Left renal cortex interstitium (tissue), 4 donors: Measurements from ENCODE around the gene CAMK2N2. TPM values are rescaled to one million over a fixed set of nuclear protein-coding genes. Genes with fewer than 3 reads are reported as not detected.

Experiments
- DNase-seq, 4 donors: peaks; one replicate each; pipeline ENCODE4 v3.0.0-alpha.2; 2013; ENCODE audit warnings: low read depth in 4 of 4, low spot score in 2 of 4, missing footprints in 1 of 4
- polyA plus RNA-seq, 4 donors: library from polyadenylated mRNA; unstranded; fragments of 120-200 nt; gene quantifications; one replicate each; pipeline ENCODE4 v1.2.1, GENCODE V29; 2013; ENCODE audit not compliant: insufficient read length in 4 of 4

CAMK2N2 gene
- polyA plus RNA-seq, 4 donors = 0.13 to 0.36 (median 0.22) TPM

DNA sequence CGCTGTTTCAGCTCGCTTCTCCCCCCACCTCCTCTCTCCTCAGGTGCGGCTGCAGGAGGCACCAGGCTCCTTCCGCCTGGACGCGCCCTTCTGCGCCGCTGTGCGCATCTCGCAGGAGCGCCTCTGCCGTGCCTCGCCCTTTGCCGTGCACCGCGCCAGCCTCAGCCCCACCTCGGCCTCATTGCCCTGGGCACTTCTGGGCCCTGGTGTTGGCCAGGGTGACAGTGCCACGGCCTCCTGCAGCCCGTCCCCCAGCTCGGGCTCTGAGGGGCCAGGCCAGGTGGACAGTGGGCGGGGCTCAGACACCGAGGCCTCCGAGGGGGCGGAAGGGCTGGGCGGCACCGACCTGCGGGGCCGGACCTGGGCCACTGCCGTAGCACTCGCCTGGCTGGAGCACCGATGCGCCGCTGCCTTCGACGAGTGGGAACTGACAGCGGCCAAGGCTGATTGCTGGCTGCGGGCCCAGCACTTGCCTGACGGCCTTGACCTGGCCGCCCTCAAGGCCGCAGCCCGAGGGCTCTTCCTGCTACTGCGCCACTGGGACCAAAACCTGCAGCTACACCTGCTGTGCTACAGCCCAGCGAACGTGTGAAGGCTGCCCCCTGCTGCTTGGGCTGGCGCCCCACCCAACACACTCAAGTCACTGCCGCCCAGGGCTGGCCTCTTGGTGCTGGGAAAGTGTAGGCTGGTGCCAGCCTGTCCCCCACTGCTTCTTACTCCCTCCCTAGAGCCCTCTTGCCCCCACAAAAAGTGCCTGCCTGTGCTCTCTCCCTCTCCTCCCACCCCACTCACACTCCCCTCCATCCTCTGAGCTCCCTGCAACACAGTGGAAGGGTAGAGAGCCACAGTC, 19.7 kb downstream of the CAMK2N2 start:
- no peak for DNase-seq

DNA sequence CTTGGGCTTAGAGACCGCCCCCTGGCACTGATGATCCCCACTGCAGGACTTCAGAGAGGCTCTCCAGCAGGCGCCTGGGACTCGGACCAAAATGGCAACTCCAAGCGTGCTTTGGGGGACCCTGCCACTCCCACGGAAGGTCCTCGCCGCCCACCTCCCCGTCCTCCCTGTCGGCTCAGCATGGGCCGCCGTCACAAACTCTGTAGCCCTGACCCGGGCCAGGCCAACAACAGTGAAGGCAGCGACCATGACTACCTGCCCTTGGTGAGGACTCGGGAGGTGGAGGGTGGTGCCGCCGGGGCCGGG, 20.3 kb downstream of the CAMK2N2 start:
- DNase-seq = no peak

DNA sequence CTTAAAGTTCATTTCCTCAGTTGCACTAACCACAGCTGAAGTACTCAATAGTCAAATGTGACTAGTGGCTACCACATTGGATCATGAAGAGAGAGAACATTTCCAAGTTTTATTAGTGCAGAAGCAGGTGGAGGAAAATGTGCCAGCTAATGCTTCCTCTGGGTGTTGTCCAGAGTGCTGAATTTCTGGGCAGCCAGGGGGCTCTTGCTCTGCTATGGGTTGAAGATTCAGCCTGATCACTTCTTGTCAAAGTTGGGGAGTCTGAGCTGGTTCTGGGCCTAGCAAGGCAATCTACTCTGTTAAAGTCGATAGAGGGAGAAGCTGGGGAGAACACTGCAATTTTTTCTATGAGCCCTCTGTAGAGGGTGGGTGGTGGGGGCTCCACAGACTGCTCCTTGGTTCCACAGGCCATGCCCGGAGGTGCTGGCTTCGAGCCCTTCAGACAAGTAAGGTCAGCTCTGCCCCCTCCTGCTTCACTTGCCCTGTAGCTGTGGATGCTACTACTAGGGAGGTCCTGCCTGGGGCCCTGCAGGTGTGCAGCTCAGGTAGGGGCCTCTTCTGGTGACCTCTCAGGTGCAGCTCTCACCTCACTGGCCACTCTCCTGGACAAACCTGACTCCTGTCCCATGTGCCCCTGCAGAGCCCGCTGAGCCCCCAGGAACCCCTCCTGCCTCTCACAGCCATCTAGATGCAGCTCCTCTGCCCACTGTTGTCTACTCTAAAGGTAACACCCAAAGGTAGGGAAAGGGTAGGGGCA, 20.8 kb downstream of the CAMK2N2 start:
- DNase-seq = no peak

DNA sequence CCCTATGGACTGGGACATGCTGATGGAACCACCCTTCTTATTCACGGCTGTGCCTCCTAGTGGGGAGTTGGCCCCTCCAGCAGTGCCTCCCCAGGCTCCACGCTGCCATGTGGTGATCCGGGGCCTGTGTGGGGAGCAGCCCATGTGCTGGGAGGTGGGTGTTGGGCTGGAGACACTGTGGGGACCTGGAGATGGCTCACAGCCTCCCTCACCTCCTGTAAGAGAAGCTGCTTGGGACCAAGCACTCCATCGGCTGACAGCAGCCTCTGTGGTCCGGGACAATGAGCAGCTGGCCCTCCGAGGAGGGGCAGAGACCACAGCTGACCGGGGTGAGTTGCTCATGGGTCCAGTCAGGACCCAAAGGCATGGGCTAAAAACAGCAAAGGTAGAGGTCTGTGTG, 21.6 kb downstream of the CAMK2N2 start:
- no peak for DNase-seq

DNA sequence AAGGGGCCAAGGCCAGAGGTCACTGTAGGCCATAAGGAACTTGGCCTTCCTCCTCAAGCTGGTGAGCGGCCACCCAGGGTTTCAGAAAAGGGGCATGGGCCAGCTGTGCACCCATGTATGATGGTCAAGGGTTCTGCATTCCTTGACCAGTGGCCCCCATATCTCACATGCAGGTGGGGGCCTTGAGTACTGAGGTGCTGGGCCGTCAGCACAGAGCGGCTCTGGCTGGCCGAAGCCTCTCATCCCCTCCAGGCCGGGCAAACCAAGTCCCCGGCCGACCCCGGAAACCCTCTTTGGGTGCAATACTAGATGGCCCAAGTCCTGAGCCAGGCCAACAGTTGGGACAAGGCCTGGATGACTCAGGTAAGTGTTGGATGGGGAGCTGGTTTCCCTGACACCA, 22.1 kb downstream of the CAMK2N2 start:
- DNase-seq = no peak

DNA sequence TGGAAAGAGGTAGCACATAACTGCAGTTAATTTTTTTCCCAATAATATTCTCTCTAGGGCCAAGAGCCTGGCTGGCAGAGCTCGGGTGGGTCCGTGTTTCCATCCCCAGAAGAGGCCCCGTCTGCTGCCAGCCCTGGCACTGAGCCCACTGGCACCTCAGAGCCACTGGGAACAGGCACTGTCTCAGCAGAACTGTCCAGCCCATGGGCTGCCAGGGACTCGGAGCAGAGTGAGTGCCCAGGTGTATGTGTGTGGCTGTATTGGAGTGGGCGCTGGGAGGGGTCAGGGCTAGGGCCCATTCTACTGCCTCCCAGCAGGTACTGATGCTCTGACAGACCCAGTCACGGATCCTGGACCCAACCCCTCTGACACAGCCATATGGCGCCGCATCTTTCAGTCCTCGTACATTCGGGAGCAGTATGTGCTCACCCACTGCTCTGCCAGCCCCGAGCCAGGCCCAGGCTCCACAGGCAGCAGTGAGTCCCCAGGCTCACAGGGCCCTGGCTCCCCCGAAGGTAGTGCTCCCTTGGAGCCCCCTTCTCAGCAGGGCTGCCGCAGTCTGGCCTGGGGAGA, 23.0 kb downstream of the CAMK2N2 start:
- no peak for DNase-seq

DNA sequence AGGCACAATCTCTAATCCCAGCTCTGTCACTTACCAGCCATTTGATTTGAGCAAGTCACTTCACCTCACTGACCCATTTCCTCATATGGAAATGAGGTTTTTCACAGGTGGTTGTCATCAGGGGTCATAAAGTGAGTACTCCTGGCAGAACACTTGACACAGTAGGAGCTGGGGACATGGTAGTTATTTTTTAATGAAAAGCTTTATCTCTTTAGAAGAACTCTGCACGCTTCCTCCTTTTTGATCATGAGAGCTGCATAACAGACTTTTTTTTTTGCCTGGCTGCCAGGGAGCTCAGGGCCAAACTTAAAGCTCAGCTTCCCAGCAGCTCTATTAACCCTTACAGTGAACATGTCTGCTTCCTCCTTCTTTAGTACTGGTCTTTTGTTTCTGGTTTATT, 23.5 kb downstream of the CAMK2N2 start:
- no peak for DNase-seq

DNA sequence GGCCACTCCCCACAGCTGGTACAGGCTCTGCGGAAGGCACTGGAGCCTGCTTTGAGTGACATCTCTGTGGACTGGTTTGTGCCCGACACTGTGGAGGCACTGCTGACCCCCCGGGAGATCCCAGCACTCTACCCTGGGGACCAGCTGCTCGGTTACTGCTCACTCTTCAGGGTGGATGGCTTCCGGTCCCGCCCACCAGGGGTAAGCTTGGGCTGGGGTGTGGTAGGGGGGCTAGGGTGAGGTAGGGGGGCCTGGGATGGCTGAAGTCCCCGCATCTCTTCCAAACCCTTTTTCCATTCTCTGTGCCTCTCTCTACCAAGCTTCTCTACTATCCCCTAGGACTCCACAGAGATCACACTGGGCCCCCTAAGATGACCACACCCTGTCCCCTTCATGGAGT, 24.1 kb downstream of the CAMK2N2 start:
- DNase-seq = no peak

DNA sequence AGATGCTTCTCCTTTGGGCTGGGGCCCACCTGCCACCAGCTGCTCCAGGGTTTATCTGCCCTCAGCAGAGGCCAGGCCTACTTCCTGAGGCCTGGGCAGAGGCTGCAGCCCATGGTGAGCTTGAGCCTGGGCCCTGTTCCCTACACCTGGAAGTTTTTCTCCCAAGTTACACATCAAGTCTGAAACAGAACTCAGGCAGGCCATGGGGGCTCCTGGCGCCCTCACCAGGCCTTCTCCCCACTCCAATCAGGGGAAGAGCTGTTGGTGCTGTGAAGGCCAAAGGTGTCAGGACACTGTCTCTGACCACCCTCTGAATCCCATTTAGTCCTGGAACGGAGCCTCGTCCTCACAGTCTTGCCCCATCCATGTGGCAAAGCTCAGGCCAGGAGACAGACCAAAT, 24.7 kb downstream of the CAMK2N2 start:
- no peak for DNase-seq

DNA sequence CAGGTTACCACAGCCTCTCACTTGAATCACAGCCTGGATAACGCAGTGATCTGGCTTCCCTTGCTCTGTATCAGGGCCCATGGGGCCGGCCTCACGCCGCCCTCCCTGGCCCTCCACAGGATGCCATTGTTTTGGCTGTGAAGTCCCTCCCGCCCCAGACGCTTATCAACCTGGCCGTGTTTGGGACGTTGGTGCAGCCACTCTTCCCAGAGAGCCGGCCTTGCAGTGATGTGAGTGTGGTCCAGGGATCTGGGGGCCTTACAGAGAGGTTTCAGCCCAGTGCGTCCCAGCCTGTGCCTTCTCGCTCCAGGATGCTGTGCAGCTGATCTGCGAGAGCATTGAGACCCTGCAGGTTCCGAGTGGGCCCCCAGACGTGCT, 25.3 kb downstream of the CAMK2N2 start:
- DNase-seq = no peak

DNA sequence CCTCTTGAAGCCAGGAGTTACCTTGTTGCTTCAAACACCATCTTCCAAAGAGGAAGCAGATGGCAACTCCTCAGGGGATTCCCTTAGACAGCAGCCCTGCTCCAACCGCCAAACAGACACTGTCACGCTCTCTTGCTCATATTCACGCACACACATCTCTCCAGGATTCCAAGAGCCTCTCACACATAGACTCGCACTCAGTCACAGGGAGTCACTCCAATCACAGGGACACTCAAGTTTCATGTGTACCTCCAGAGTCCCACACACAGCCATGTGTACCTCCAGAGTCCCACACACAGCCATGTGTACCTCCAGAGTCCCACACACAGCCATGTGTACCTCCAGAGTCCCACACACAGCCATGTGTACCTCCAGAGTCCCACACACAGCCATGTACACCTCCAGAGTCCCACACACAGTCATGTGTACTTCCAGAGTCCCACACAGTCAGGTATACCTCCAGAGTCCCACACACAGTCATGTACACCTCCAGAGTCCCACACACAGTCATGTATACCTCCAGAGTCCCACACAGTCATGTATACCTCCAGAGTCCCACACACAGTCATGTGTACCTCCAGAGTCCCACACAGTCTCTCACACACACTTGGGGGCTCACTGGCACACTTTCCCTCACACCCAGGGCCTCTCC, 25.8 kb downstream of the CAMK2N2 start:
- no peak for DNase-seq

DNA sequence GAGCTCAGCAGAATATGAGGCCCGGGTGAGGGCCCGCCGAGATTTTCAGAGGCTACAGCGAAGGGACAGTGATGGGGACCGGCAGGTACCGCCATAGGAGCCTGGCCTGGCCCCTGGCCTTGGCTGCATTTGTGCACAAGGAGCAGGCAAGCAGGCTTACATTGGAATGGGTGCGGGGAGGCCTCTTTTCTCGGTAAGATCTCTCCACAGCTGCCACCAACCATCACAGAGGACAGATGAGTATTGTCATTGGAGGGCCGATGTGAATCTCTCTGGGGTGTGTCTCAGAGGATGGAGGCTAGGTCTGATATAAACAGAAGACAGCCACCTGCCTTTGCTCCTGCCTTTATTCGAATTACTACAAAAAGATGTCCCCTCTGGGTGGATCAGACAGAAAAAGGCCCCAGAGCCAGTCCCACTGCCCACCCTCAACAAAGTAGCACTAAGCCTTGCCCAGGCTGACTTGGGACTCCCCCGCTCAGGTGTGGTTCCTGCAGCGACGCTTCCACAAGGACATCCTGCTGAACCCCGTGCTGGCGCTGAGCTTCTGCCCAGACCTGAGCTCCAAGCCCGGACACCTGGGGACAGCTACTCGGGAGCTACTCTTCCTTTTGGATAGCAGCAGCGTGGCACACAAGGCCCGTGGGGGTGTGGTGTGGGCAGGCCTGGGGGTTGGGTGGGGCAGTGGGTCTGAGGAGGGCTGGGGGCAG, 26.5 kb downstream of the CAMK2N2 start:
- DNase-seq = no peak

DNA sequence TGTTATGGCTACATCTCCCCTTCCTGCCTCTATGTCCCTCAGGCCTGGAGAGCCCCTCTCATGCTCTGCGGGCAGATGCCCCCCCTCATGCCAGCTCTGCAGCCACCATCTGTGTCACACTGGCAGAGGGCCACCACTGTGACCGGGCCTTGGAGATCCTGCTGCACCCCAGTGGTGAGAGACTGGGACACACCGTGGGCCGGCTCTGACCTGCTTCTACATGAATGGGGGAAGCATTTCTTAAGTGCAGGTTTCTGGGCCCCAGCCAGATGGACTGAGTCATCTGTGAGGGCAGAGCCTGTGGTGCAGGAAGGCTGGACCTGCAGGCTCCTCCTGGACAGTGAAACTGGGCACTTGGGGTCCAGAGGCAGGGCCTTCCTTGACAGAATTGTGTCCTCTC, 27.1 kb downstream of the CAMK2N2 start:
- DNase-seq = no peak

DNA sequence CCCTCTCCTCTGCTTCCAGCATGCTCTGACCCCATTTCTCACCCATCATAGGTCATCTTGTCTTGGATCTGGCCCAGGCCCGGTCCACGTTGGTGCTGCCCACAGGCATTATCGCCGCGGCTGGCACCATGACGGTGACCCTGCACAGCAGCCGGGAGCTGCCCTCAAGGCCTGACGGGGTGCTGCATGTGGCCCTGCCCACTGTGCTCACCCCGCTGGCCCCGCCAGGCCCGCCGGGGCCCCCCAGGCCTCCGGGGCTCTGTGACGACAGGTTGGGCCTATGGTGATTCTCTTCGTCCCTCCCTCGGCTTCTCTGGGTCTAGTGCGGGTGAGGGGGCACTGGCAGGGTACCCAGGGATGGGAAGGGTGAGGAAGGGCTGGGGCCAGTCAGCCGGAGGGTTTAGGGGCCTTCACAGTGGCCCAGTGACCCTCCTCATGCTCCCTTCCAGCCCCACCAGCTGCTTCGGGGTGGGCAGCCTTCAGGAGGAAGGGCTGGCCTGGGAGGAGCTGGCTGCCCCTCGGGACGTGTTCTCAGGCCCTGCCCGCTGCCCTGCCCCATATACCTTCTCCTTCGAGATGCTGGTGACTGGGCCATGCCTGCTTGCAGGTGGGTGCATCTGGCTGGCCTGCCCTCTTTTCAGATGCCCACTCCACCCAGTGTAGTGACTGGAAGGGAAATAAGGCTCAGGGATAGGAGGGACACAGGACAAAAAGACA, 28.1 kb downstream of the CAMK2N2 start:
- DNase-seq = no peak

DNA sequence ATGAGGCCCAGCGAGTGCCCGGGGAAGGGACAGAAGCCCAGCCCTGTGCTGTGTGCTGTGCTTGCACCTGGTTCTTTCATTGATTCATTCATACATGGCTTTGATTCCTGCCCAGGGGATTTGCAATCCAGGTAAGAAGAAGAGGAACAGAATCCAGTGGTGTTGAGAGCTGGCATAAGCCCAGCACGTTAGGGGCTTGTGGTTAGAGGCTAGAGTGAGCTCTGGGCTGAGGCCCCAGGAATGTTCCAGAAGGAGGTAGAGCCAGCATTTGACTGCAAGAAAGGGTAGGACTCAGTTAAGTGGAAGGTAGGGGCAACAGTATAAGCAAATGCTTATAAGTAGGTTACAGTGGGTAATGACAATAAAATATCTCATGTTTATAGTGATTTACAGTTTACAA, 29.7 kb downstream of the CAMK2N2 start:
- no peak for DNase-seq

DNA sequence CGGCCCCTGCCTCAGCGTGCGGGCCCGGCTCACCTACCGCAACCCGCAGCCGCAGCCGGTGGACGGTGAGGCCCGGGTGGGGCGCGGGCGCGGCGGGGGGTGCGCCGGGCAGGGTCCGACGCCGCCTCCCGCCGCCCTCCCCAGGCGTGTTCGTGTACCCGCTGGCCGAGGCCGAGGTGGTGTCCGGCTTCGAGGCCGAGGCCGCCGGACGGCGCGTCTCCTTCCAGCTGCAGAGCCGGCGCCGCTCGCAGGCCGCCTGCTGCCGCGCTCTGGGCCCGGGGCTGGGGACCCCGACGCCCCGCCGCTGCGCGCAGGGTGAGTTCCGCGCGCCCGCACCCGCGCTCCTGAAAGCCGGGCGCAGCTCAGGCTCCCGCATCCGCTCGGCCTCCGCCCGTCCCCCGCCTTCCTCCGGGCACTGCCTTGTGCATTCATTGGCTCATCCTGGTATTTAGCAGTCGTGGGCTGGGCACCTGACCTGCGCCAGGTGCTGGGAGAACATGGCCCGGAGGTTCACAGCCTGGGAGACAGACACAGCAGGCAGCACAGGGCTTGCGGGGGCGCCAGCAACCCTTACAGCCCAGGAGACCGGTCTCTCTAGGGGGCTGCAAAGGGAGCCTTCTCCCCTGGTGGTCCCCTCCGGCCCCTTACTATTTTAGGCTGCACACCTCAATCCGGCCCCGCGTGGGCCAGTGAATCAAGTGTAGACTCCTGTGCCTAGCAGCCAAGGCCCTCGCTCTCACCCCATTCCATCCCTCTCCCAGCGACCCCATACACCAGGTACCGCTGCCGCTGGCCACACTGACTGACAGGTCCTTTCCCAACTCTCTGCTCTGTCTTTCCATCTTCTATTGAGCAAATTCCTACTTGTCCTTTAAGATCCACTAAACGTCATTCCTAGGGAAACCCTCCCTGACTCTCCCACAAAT, 30.5 kb downstream of the CAMK2N2 start:
- DNase-seq = no peak

DNA sequence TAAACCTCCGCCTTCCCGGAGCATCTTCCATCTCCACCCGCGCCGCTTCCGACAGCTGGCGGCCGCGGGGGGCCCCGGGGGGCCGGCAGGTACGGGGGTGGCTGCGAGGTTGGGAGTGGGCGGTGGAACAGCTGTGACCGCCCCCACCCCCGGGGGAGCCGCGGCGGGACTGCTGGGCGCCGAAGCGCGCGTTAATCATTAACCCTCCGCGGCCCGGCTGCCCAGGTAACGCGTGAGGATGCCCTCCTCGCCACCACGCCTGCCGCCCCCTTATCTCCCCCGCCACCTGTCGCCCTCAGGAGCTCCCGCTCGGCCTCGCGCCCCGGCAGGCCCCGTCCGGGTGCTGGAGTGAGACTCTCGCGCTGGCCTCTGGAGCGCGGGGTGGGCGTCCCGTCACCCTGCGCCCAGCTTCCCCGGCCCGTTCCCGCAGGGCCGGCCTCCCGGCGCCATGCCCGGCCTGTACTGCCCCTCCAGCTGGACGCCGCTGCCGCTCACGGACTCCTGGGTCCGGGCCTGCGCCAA, 31.2 kb downstream of the CAMK2N2 start:
- no peak for DNase-seq

DNA sequence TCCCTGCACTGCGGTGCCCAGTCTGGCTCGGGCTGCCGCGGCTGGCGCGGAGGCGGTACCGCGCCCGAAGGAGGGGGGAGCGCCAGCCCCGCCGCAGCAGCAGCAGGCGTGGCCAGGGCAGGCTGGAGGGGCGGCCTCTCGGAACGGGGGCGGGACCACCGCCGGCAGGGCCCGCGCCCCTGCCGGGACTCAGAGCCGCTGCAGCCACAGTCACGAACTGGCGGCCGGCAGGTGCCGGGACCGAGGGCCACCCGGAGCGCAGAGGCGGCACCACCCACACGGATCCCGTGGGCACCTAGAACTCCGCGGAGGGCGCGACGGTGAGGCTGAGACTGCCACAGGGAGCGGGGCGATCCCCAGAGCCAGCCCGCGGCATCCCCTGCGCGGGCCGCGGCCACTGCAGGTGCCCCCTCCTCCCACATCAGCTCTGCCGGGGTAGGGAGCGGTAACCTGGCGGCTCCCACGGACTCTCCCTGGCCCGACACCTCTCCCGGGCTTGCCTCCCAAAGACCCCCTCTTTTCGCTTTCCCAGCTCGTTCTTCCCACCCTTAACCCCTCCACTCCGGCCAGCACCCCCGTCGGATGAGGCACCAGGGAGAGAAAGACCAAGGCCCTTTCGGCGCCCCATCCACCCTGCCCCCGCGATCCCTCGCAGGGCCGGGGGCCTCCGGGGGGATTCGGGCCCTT, 31.8 kb downstream of the CAMK2N2 start, which contains the start of gene VWA5B2:
TSS of gene VWA5B2 (plus strand) at position 192 of the 687 bp plus-strand sequence. CDS start 944 bp downstream, outside the sequence.
- no peak for DNase-seq
